GM19397 (cell line): ENCODE data around the gene ERCC1.
A peak's percentile ranks its signal among the peaks of the same experiment; 100 is the strongest.
"Not testable (repeated sequence)": the region's sequence is repeated elsewhere in the genome, so short reads cannot be mapped to it uniquely, and the experiment has no call there.

Source experiments
- ATAC-seq: cut with Tn5 transposase; IDR thresholded peaks from one replicate; pipeline ENCODE4 v1.9.1; 2021; ENCODE audit warnings: mild to moderate bottlenecking, moderate library complexity; ENCODE audit not compliant: unreplicated experiment

ERCC1 gene

DNA sequence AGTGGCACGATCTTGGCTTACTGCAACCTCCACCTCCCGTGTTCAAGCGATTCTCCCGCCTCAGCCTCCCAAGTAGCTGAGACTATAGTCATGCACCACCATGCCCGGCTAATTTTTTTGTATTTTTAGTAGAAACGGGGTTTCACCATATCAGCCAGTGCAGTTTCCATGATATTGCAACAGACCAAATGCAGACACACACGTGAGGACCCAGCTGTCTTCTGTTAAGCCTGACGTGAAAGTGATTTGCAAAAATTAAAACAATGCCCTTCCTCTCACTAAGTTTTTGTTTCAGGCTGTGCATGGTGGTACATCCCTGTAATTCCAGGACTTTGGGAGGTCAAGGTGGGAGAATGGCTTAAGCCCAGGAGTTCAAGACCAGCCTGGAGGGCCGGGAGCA, 7.3 kb upstream of the ERCC1 start:
- ATAC-seq: not testable (repeated sequence)

DNA sequence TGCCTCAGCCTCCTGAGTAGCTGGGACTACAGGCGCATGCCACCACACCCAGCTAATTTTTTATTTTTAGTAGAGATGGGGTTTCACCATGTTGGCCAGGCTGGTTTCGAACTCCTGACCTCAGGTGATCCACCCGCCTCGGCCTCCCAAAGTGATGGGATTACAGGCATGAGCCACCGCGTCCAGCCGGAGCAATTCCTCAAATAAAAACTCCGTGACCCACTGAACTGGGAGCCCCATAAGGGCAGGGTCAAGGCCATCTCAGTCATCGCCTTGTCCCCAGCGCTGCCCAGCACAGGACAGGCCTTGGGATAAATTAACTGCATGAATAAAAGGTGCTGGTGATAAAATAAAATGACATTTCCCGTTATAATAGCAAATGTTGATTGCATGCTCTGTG, 6.2 kb upstream of the ERCC1 start:
- not testable (repeated sequence) for ATAC-seq

DNA sequence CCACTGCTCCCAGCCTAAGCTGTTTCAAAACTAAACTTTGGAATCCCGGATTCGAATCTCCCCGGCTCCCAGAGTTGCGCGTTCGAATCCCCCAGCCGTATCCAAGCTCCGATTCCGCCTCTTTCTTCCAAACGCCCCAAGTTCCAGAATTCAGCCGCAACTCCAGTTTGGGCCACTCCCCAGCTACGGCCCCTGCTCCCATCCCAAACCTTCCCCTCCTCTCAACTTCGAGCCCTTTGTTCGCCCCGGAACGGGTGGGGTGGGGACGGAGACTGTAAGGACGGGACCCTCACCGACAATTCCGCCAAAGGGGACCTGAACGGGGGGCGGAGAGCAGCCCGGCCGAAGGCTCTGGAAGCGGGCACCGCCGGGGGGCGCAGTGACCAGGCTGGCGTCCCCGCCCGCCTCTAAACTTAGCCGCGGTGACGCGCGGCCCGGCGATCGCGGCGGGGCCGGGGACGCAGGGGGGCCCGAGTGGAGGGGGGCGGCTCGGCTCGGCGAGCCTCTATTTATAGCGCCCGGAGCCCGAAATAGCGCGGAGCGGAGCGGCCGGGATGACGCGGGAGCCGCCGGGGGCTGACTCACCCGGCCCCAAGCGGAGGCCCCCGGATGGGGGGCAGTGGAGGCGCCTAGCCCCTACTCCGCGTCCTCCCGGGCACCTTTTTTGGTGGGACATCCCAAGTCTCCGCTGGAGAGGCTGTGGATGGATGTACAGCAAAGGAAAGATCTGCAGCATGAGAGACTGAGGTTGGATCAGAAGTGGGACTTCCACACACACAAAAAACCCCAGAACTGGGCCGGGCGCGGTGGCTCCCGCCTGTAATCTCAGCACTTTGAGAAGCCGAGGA, 4.9 kb upstream of the ERCC1 start:
- ATAC-seq: no peak

DNA sequence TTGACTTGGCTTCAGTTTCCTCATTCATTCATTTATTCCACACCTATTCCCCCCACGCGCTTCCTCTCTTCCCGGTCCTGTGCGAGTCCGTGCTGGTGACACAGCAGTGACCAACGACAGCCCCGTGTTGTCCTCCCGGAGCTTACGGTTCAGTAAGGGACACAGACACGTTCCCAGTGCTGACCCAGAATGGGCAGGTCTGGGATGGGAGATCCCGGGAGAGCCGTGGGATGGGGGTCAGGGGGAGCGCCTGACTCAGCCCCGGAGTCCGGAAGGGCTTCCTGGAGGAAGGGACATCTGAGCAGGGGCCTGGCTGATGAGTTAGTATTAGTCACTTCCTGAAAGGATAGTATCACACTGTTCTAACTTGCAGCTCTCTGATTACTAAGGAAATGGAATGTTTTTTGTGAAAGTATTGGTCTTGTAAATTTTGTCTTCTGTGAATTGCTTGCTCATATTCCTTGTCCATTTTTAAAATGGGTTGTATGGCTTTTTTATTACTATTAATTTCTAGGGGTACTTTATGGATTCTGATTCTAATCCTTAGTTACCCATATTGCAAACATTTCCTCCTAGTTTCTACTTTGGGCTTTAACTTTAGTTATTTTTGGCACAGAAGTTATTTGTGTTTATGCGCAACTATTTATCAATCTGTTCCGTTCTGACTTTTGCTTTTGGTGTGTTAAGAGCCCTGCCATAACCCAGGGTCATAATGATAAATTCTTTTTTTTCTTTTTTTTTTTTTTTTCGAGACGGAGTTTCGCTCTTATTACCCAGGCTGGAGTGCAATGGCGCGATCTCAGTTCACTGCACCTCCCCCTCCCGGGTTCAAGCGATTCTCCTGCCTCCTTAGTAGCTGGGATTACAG, 708 bp upstream of the ERCC1 start:
- ATAC-seq: no peak

DNA sequence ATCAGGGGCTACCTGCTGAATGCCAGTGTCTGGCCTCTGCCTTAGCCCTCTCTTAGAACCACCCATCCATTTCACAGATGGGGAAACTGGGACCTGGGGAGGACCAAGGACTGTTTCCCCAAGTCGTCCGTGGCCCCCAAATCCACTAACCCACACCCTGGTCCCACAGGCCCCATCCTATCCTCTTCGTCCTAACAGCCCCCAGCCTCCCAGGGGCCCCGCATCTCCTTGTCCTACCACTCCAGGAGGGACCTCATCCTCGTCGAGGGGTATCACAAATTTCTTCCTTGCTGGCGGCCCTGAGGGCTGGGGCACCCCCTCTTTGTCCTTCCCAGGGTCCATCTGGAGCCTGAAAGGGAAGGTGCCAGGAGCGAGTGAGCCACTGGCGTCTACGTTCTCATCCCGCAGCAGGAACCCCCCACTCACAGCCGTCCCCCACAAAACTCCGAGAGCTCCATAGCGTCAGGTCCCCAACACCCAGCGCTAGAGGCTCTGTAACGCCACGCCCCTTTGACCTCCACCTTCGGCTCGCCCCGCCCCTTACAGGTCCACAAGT, 606 bp downstream of the ERCC1 start:
- ATAC-seq: no peak

DNA sequence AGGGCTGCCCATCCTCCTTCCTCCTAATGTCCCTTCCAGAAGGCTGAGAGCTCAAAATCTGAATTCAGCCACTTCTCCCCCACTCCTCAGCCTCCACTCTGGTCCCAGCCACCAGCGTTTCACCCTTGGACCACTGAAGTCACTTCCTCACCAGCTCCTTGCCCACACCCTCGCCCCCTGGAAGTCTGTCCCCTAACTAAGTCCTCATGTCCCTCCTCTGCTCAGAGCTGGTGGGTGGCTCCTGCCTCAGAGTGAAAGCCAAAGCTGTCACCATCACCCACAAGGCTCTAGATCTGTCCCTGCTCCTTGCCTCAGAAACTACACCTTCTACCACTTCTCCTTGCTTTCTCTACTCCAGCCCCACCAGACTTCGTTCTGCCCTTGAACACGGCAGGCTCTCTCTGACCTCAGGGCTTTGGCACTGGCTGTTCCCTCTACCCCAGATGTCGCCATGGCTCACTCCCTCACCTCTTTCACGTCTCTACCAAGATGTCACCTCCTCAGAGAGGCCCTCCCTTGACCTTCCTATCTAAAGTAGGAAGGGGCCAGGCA, 1.7 kb downstream of the ERCC1 start:
- no peak for ATAC-seq

DNA sequence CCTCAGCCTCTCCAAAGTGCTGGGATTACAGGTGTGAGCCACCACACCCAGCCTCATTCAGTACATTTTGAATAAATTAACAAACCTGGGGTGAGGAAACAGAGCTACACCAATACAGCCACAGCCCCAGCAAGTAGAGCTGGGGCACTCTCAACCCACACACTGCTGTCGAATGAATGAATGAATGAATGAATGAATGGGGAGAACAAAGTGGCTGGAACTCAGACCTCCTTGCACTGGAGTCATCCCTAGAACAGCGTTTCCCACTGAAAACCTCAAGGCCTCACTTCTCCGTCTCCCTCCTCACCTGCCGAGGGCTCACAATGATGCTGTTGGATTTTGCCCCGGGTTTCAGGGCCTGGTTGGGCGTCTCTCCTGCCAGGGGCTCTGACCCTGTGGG, 2.8 kb downstream of the ERCC1 start:
- no peak for ATAC-seq

DNA sequence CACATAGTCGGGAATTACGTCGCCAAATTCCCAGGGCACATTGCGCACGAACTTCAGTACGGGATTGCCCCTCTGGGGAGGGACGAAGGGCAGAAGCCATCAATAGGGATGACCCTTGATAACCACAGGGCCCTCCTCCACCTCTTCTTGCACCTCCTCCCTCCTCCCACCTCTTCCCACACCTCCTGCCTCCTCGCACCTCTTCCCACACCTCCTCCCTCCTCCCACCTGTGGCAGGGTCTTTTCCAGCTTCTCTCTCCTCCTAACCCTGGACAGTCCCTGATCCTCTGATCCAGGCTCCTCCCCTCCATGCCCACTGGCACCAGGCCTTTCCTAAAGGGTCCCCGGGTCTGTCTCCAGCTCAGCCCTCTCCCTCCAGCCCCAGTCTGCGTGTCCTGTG, 3.4 kb downstream of the ERCC1 start:
- no peak for ATAC-seq

DNA sequence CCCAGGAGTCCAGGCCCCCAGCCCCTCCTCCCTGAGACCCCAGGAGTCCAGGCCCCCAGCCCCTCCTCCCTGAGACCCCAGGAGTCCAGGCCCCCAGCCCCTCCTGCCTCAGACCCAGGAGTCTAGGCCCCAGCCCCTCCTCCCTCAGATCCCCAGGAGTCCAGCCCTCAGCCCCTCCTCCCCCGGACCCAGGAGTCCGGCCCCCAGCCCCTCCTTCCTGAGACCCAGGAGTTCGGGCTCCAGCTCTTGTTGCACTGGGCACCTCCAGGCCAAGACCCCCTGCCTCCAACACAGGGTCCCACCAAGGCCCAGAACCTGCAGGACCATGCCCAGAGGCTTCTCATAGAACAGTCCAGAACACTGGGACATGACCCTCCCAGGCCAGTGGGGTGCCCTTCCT, 3.8 kb downstream of the ERCC1 start:
- no peak for ATAC-seq

DNA sequence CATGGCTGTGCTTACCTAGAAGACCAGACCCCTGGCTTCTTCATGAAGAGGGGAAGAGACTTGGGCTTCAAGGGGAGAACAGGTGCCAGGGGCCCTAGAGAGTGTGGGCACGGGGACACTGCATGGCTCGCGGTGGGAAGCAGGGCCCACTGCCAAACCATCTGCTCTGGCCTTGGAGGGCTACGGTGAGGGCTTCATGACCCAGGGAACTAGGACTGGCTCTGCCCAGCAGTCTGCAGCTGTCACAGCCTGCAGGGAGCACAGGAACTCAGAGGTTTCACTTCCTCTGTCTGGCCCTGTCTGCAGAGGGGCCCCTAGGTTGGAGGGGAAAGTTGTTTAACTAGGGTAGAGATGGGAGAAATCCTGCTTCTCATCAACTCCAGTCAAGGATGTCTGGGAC, 4.3 kb downstream of the ERCC1 start:
- peak; percentile 60 for ATAC-seq

DNA sequence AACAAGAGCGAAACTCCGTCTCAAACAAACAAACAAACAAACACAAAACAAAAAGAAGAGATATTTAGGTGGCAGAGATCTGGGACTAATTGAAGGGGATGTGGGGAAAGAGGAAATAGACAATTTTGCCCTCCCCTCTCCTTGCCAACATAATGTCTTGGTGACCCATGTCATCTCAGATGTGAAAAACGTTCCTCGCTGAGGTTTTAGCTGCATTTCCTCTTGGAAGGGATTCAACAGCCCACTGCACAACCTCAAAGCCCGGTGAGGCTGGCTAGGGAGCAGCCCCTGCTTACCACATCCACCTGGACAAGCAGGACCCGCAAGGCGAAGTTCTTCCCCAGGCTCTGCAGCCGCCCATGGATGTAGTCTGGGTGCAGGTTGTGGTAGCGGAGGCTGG, 4.9 kb downstream of the ERCC1 start:
- no peak for ATAC-seq

DNA sequence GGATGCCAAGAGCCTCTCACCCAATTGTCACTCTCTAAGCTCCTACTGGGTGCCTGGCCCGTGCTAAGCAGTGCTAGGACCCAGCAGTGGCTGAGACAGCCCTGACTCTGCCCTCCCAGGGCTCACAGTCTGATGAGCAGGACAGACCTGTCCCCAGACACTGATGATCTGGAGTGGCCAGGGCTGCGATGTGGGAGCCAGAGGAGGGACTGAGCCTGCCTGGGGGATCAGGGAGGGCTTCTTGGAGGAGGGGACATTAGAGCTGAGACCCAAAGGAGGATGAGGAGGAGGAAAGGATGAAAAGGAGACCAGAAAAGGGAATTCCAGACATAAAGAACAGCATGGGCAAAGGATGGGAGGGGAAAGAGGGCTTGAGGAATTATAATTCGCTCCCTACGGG, 6.6 kb downstream of the ERCC1 start:
- ATAC-seq: no peak

DNA sequence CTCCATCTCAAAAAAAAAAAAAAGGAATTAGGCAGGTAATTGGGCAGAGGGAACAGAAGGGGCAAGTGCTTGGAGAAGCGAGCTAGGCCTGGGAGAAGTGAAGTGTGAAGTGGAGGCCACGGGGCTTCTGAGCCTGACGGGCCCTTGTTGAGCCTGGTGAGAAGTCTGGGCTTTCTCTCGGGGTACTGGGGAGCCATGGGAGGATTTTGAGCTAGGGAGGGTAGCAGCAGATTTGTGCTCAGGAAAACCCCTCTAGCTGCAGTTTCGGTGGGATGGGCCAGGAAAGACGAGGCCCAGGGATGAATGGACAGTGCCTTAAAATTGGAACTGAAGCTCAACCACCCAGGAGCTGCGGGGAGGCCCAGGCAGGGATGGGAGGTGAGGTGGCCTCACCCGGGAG, 9.2 kb downstream of the ERCC1 start:
- ATAC-seq: no peak

DNA sequence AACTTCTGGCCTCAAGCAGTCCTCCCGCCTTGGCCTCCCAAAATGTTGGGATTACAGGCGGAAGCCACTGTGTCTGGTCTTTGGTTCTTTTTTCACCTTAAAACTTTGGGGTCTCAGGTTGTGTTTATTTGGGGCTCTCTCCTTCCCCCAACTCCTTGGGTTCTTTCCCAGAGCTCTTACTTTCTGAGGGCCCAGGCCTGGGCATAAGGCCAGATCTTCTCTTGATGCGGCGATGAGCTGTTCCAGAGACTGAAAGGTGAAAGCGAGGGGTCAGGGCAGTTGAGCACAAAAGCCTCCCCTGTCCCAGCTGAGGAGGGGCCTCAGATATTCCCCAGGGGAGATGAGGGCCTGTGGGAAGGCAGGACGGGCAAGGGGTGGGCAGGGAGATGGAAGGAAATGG, 10.2 kb downstream of the ERCC1 start:
- ATAC-seq: no peak

DNA sequence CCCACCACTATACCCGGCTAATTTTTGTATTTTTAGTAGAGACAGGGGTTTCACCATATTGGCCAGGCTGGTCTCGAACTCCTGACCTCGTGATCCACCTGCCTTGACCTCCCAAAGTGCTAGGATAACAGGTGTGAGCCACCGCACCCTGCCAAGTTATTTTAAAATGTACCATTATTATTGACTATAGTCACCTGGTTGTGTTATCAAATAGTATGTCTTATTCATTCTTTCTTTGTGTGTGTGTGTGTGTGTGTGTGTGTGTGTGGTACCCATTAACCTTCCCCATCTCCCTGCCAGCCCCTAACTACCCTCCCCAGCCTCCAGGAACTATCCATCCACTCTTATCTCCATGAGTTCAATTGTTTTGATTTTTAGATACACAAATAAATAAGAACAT, 13.4 kb downstream of the ERCC1 start:
- not testable (repeated sequence) for ATAC-seq

DNA sequence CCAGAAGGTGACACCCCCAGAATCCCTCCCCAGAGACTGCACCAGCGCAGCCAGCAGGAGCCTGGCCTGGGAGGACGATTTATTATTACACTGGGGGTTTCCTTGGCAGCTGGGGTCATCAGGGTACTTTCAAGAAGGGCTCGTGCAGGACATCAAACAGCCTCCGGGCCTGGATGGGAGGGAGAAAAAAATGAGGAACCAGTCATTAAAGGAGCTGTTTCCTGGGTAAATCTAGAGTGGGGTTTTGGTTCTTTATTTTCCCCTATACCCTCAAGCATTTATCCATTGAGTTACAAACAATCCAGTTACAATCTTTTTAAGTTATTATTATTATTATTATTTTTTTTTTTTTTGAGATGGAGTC, 14.2 kb downstream of the ERCC1 start:
- ATAC-seq: no peak

DNA sequence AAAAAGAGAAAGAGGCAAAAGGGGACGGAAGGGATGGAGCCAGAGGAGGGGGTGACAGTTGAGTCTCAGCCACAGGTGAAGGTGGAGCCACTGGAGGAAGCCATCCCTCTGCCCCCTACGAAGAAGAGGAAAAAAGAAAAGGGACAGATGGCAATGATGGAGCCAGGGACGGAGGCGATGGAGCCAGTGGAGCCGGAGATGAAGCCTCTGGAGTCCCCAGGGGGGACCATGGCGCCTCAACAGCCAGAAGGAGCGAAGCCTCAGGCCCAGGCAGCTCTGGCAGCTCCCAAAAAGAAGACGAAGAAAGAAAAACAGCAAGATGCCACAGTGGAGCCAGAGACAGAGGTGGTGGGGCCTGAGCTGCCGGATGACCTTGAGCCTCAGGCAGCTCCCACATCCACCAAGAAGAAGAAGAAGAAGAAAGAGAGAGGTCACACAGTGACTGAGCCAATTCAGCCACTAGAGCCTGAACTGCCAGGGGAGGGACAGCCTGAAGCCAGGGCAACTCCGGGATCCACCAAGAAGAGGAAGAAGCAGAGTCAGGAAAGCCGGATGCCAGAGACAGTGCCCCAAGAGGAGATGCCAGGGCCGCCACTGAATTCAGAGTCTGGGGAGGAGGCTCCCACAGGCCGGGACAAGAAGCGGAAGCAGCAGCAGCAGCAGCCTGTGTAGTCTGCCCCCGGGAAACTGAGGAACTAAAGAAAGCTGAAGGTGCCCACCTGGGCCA, 14.7 kb downstream of the ERCC1 start:
- ATAC-seq: no peak

DNA sequence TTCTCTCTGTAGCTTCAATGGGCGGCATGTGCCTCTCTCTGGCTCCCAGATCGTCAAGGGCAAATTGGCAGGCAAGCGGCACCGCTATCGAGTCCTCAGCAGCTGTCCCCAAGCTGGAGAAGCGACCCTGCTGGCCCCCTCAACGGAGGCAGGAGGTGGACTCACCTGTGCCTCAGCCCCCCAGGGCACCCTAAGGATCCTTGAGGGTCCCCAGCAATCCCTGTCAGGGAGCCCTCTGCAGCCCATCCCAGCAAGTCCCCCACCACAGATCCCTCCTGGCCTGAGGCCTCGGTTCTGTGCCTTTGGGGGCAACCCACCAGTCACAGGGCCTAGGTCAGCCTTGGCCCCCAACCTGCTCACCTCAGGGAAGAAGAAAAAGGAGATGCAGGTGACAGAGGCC, 15.6 kb downstream of the ERCC1 start:
- no peak for ATAC-seq

DNA sequence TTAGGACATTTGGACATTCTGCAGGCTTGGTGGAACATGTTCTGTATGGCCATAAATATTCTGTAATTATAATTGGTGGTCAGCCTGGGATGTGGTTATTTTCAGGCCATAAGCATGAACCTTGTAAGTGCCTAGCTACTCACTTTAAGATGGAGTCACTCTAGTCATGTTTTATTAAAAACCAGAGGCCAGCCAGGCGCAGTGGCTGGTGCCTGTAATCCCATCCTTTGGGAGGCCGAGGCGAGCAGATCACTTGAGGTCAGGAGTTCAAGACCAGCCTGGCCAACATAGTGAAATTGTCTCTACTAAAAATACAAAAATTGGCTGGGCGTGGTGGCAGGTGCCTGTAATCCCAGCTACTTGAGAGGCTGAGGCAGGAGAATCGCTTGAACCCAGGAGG, 16.1 kb downstream of the ERCC1 start:
- not testable (repeated sequence) for ATAC-seq

DNA sequence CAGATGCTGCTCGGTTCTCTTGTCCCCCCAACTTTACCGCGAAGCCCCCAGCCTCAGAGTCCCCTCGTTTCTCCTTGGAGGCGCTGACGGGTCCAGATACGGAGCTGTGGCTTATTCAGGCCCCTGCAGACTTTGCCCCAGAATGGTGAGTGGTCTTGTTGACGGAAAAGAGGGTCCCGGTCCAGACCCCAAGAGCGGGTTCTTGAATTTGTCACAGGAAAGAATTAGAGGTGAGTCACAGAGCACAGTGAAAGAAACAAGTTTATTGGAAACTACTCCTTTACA, 16.7 kb downstream of the ERCC1 start:
- ATAC-seq: no peak
